HEK293T (cell line): ENCODE data around the gene ADAMTS9.

Source experiments
- ARNT ChIP-seq: fragments of 450-650 bp; IDR thresholded peaks from 2 replicates; pipeline ENCODE4 v1.6.1; 2017; ENCODE audit warnings: mild to moderate bottlenecking
- BHLHE40 ChIP-seq: fragments of 450-650 bp; IDR thresholded peaks from 2 replicates; pipeline ENCODE4 v1.6.1; 2016; ENCODE audit warnings: mild to moderate bottlenecking, moderate library complexity, borderline replicate concordance
- CTBP1 ChIP-seq: fragments of 450-650 bp; IDR thresholded peaks from 2 replicates; pipeline ENCODE4 v1.6.1; 2016; ENCODE audit warnings: borderline replicate concordance
- ELF4 ChIP-seq: fragments of 450-650 bp; IDR thresholded peaks from 2 replicates; pipeline ENCODE4 v1.6.1; 2017; ENCODE audit warnings: antibody characterized with exemption
- FOXA1 ChIP-seq: fragments of 450-650 bp; IDR thresholded peaks from 2 replicates; pipeline ENCODE4 v1.6.1; 2016; ENCODE audit warnings: mild to moderate bottlenecking
- HDGF ChIP-seq: fragments of 450-650 bp; IDR thresholded peaks from 2 replicates; pipeline ENCODE4 v1.6.1; 2017; ENCODE audit warnings: antibody characterized with exemption, borderline replicate concordance
- L3MBTL2 ChIP-seq: fragments of 450-650 bp; conservative IDR thresholded peaks from 2 replicates; pipeline ENCODE4 v1.6.1; 2016; ENCODE audit warnings: mild to moderate bottlenecking
- PKNOX1 ChIP-seq: fragments of 450-650 bp; IDR thresholded peaks from 2 replicates; pipeline ENCODE4 v1.6.1; 2016
- SP1 ChIP-seq: fragments of 450-650 bp; IDR thresholded peaks from 2 replicates; pipeline ENCODE4 v1.6.1; 2017
- SUZ12 ChIP-seq: fragments of 450-650 bp; IDR thresholded peaks from 2 replicates; pipeline ENCODE4 v1.6.1; 2016; ENCODE audit warnings: mild to moderate bottlenecking
- TARDBP ChIP-seq: fragments of 450-650 bp; IDR thresholded peaks from 2 replicates; pipeline ENCODE4 v1.6.1; 2016
- ZNF384 ChIP-seq: fragments of 450-650 bp; IDR thresholded peaks from 2 replicates; pipeline ENCODE4 v1.6.1; 2016

- TF ChIP-seq L3MBTL2 (no peak), FOXA1 (no peak), ARNT (no peak), SP1 (no peak), PKNOX1 (no peak), ELF4 (no peak), BHLHE40 (no peak), SUZ12 (no peak), TARDBP (no peak), CTBP1 (no peak), ZNF384 (no peak), HDGF (no peak)
Observed at GRCh38 chr3:64494526-64494925, 193.3 kb downstream of the ADAMTS9 start.
